ENCODE data around the gene RIPOR2.
"Not testable (repeated sequence)": the region's sequence is repeated elsewhere in the genome, so short reads cannot be mapped to it uniquely, and the experiment has no call there.

DNA sequence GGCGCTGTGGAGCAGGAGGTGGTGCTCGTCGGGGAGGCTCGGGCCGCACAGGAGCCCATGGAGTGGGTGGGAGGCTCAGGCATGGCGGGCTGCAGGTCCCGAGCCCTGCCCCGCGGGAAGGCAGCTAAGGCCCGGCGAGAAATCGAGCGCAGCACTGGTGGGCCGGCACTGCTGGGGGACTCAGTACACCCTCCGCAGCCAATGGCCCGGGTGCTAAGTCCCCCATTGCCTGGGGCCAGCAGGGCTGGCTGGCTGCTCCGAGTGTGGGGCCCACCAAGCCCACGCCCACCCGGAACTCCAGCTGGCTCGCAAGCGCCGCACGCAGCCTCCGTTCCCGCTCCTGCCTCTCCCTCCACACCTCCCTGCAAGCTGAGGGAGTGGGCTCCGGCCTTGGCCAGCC is 169.8 kb downstream of the RIPOR2 start:
- not testable (repeated sequence) for TF ChIP-seq CTCF (IDR thresholded peaks at IDR 0.05; ENCODE audit: low read depth, low read length); EZH2phosphoT487 (IDR thresholded peaks at IDR 0.05; ENCODE audit: low read depth)

Measured in OCI-LY3 (cell line).